HG03575 (cell line): Measurements from ENCODE around the gene GRAP2.

Experiments used
- ATAC-seq: cut with Tn5 transposase; IDR thresholded peaks from one replicate; pipeline ENCODE4 v1.9.1; 2021; ENCODE audit not compliant: unreplicated experiment, insufficient number of reproducible peaks, low FRiP score; ENCODE audit errors: extremely low read depth

Gene GRAP2

GRCh38 chr22:39917776-39918495 lies 17.1 kb downstream of the GRAP2 start:
- ATAC-seq = no peak

- no peak for ATAC-seq
Observed at GRCh38 chr22:39920134-39920743, 19.4 kb downstream of the GRAP2 start.

GRCh38 chr22:39923696-39924095 lies 22.8 kb downstream of the GRAP2 start:
- ATAC-seq = no peak

- ATAC-seq = no peak
Observed at GRCh38 chr22:39924286-39924685, 23.4 kb downstream of the GRAP2 start.

- no peak for ATAC-seq
Observed at GRCh38 chr22:39925273-39925672, 24.4 kb downstream of the GRAP2 start.

GRCh38 chr22:39925909-39926679 lies 25.2 kb downstream of the GRAP2 start:
- no peak for ATAC-seq

- ATAC-seq = no peak
Observed at GRCh38 chr22:39926753-39927152, 25.9 kb downstream of the GRAP2 start.

- no peak for ATAC-seq
Observed at GRCh38 chr22:39927544-39927943, 26.7 kb downstream of the GRAP2 start.

GRCh38 chr22:39928536-39929520 lies 27.9 kb downstream of the GRAP2 start:
- no peak for ATAC-seq

GRCh38 chr22:39931251-39931650 lies 30.4 kb downstream of the GRAP2 start:
- no peak for ATAC-seq

GRCh38 chr22:39932166-39932565 lies 31.3 kb downstream of the GRAP2 start:
- ATAC-seq = no peak

- ATAC-seq = no peak
Observed at GRCh38 chr22:39932918-39933649, 32.2 kb downstream of the GRAP2 start.

- no peak for ATAC-seq
Observed at GRCh38 chr22:39933741-39934140, 32.9 kb downstream of the GRAP2 start.

- ATAC-seq = no peak
Observed at GRCh38 chr22:39935116-39935515, 34.2 kb downstream of the GRAP2 start.

- no peak for ATAC-seq
Observed at GRCh38 chr22:39935612-39936011, 34.7 kb downstream of the GRAP2 start.

GRCh38 chr22:39936523-39937145 lies 35.8 kb downstream of the GRAP2 start:
- no peak for ATAC-seq

GRCh38 chr22:39937906-39938305 lies 37.0 kb downstream of the GRAP2 start:
- no peak for ATAC-seq

- no peak for ATAC-seq
Observed at GRCh38 chr22:39938509-39939111, 37.7 kb downstream of the GRAP2 start.
